ENCODE measurements around the gene BEND4. TPM values are rescaled to one million over a fixed set of nuclear protein-coding genes. Genes with fewer than 3 reads are reported as not detected.
"Not testable (repeated sequence)": the region's sequence is repeated elsewhere in the genome, so short reads cannot be mapped to it uniquely, and the experiment has no call there.

Gene BEND4
- total and polyA plus RNA-seq, 2 of the 4 experiments (the other 2 are of a cell fraction), result not detected

GRCh38 chr4:42166186-42166585 is 13.7 kb upstream of the BEND4 start:
- ATAC-seq (ENCODE audit: low read depth); dilution Hi-C loops (cut with HindIII; ENCODE audit: low sequenced_read_pairs, unreplicated experiment); H3K56ac ChIP-seq (ENCODE audit: extremely low read depth, insufficient read depth, low read length); H2BK5ac ChIP-seq (ENCODE audit: low read depth, low read length, poor library complexity, severe bottlenecking); H2AK5ac ChIP-seq (ENCODE audit: low read depth, low read length); H3K18ac ChIP-seq (ENCODE audit: low read depth, low read length); intact Hi-C loops (cut with micrococcal nuclease); H2AFZ ChIP-seq (replicated peaks; ENCODE audit: low read length, poor library complexity); H4K91ac ChIP-seq (ENCODE audit: insufficient read depth, low read depth, low read length); H2AK9ac ChIP-seq (replicated peaks; ENCODE audit: low read depth, low read length, poor library complexity); H3K79me1 ChIP-seq (ENCODE audit: low read depth in 1 of 2, low read length in 2 of 2); H3K9me1 ChIP-seq (ENCODE audit: insufficient read depth, low read length); in situ Hi-C loops (cut with MboI; ENCODE audit: low sequenced_read_pairs); H2BK20ac ChIP-seq (ENCODE audit: low read depth, low read length); H3K4me3 ChIP-seq (ENCODE audit: insufficient read depth, low read depth, low read length); H2BK120ac ChIP-seq (ENCODE audit: low read depth, low read length); H3K4me2 ChIP-seq (ENCODE audit: low read depth, low read length); H3K9me3 ChIP-seq (ENCODE audit: control insufficient read depth, insufficient read depth, low read length); DNase-seq; H3K27ac ChIP-seq (ENCODE audit: insufficient read depth, low read length); H4K8ac ChIP-seq (ENCODE audit: low read depth in 2 of 2, low read length in 2 of 2); BruUV-seq (replicated peaks); H4K5ac ChIP-seq (ENCODE audit: low read depth, low read length); H2BK15ac ChIP-seq (ENCODE audit: low read depth, low read length); POLR2A ChIA-PET (ENCODE audit: unreplicated experiment); H3K9ac ChIP-seq (ENCODE audit: low read depth, low read length); H4K20me1 ChIP-seq (ENCODE audit: insufficient read depth, low read length); H3K23ac ChIP-seq (ENCODE audit: low read depth, low read length); H3K4ac ChIP-seq (ENCODE audit: low read depth, low read length); H3K27me3 ChIP-seq (ENCODE audit: control insufficient read depth, insufficient read depth, low read length); H3K4me1 ChIP-seq (ENCODE audit: control insufficient read depth, insufficient read depth, low read length); H3K14ac ChIP-seq (replicated peaks; ENCODE audit: low read depth, low read length); H3K36me3 ChIP-seq (ENCODE audit: control insufficient read depth, insufficient read depth, low read length); CTCF ChIA-PET: not testable (repeated sequence)
- 20% methylated on average over 1 of the region's 6 CpGs; no CpG with 5 or more reads in 1 of the 2 experiments for WGBS, 2 experiments (ENCODE audit: extremely low coverage in 2 of 2, insufficient read length in 1 of 2)

All from IMR-90 (cell line).